Spinal cord (tissue), 10 donors: ENCODE data around the gene P2RX3. TPM values are rescaled to one million over a fixed set of nuclear protein-coding genes. Genes with fewer than 3 reads are reported as not detected.

Experiments used
- DNase-seq, 6 donors: peaks; one replicate each; pipeline versions ENCODE4 v3.0.0 to v3.0.0-alpha.2; 2013 to 2015; ENCODE audit warnings: low spot score in 6 of 6, low read depth in 4 of 6
- H3K27ac ChIP-seq: one replicate; pipeline ENCODE4 v1.5.1; 2013; ENCODE audit warnings: low read depth, low read length, control low read depth
- H3K27me3 ChIP-seq: one replicate; pipeline ENCODE4 v1.6.1; 2013; ENCODE audit warnings: low read length; ENCODE audit not compliant: control insufficient read depth, insufficient read depth
- H3K36me3 ChIP-seq: one replicate; pipeline ENCODE4 v1.6.1; 2013; ENCODE audit warnings: low read length; ENCODE audit not compliant: control insufficient read depth, insufficient read depth
- H3K4me1 ChIP-seq: one replicate; pipeline ENCODE4 v1.6.1; 2013; ENCODE audit warnings: low read length; ENCODE audit not compliant: control insufficient read depth, insufficient read depth
- H3K4me3 ChIP-seq: one replicate; pipeline ENCODE4 v1.5.1; 2013; ENCODE audit warnings: low read depth, low read length, control low read depth
- H3K9me3 ChIP-seq: one replicate; pipeline ENCODE4 v1.6.1; 2013; ENCODE audit warnings: low read length; ENCODE audit not compliant: control insufficient read depth, insufficient read depth
- WGBS: methylation state at CpG from one replicate; pipeline ENCODE4 v1.1.5; 2013; ENCODE audit warnings: missing lambda C conversion rate; ENCODE audit not compliant: insufficient coverage; 5-methylcytosine and 5-hydroxymethylcytosine counted together
- polyA plus RNA-seq, 2 donors: library from polyadenylated mRNA; unstranded; fragments of 120-200 nt; gene quantifications; one replicate each; pipeline ENCODE4 v1.2.1, GENCODE V29; 2013; ENCODE audit not compliant: insufficient read length in 2 of 2
- total RNA-seq, 2 donors: library from RNA; depleted of rRNA in 1 of 2; stranded (reverse); fragments of 120-200 nt in 1 of 2; fragments of >200 nt in 1 of 2; gene quantifications; one replicate each; pipeline versions ENCODE4 v1.2.3 to v1.2.4, GENCODE V29; 2013 to 2014
- donor health status: healthy.

P2RX3 gene
- total and polyA plus RNA-seq, 4 donors = 0.50 to 11.4 (median 2.8) TPM

GRCh38 chr11:57345555-57346211, 7.5 kb downstream of the P2RX3 start:
- WGBS = 21% methylated on average over 6 of the region's 11 CpGs
- H3K27ac ChIP-seq = no peak overlapping the region
- H3K9me3 ChIP-seq = no peaks in the 10 kb centered on the region
- no peak overlapping the region for H3K4me3 ChIP-seq
- peak in 3 of 6 donors; percentile 63 to 95 (median 90) for DNase-seq
- H3K36me3 ChIP-seq = no peaks in the 10 kb centered on the region
- H3K4me1 ChIP-seq = peaks cover 8% of the 10 kb centered on the region
- no peaks in the 10 kb centered on the region for H3K27me3 ChIP-seq

GRCh38 chr11:57347336-57347735, 9.2 kb downstream of the P2RX3 start:
- Histone ChIP-seq H3K27me3 (no peaks in the 10 kb centered on the region), H3K4me1 (peaks cover 8% of the 10 kb centered on the region), H3K4me3 (no peak overlapping the region), H3K27ac (no peak overlapping the region), H3K9me3 (no peaks in the 10 kb centered on the region), H3K36me3 (no peaks in the 10 kb centered on the region)
- 100% methylated on average over 4 of the region's 9 CpGs for WGBS
- DNase-seq = no peak

GRCh38 chr11:57348052-57348451, 9.9 kb downstream of the P2RX3 start:
- WGBS = 52% methylated on average over 5 of the region's 7 CpGs
- no peak overlapping the region for H3K27ac ChIP-seq

GRCh38 chr11:57348636-57349313, 10.6 kb downstream of the P2RX3 start:
- Histone ChIP-seq H3K27ac (no peak overlapping the region), H3K9me3 (no peaks in the 10 kb centered on the region)
- no peak for DNase-seq

More at GRCh38 chr11:57348052-57348451, 9.9 kb downstream of the P2RX3 start:
- Histone ChIP-seq H3K27me3 (no peaks in the 10 kb centered on the region), H3K4me3 (no peak overlapping the region), H3K9me3 (no peaks in the 10 kb centered on the region), H3K4me1 (peaks cover 11% of the 10 kb centered on the region), H3K36me3 (no peaks in the 10 kb centered on the region)
- DNase-seq = no peak

GRCh38 chr11:57349491-57350274, 11.5 kb downstream of the P2RX3 start:
- DNase-seq = peak in 2 of 6 donors; percentile 70 to 78
- Histone ChIP-seq H3K36me3 (no peaks in the 10 kb centered on the region), H3K4me1 (peaks cover 11% of the 10 kb centered on the region), H3K27me3 (no peaks in the 10 kb centered on the region), H3K4me3 (no peak overlapping the region), H3K27ac (no peak overlapping the region), H3K9me3 (no peaks in the 10 kb centered on the region)
- WGBS = 8% methylated on average over 27 of the region's 31 CpGs

More at GRCh38 chr11:57348636-57349313, 10.6 kb downstream of the P2RX3 start:
- Histone ChIP-seq H3K36me3 (no peaks in the 10 kb centered on the region), H3K4me1 (peaks cover 11% of the 10 kb centered on the region), H3K27me3 (no peaks in the 10 kb centered on the region), H3K4me3 (no peak overlapping the region)
- WGBS = 91% methylated on average over 12 of the region's 14 CpGs

- H3K9me3 ChIP-seq = no peaks in the 10 kb centered on the region
- no CpG with 5 or more reads among the region's 5 CpGs for WGBS
- DNase-seq = no peak
- H3K4me1 ChIP-seq = peaks cover 11% of the 10 kb centered on the region
- no peaks in the 10 kb centered on the region for H3K36me3 ChIP-seq
- H3K27me3 ChIP-seq = no peaks in the 10 kb centered on the region
- H3K4me3 ChIP-seq = no peak overlapping the region
- H3K27ac ChIP-seq = no peak overlapping the region
Observed at GRCh38 chr11:57353036-57353435, 14.9 kb downstream of the P2RX3 start.

GRCh38 chr11:57353446-57353845, 15.3 kb downstream of the P2RX3 start:
- H3K4me1 ChIP-seq = peaks cover 11% of the 10 kb centered on the region

GRCh38 chr11:57353852-57354251, 15.7 kb downstream of the P2RX3 start:
- 23% methylated on average over 2 of the region's 4 CpGs for WGBS
- no peak overlapping the region for H3K27ac ChIP-seq
- H3K36me3 ChIP-seq = no peaks in the 10 kb centered on the region
- peaks cover 12% of the 10 kb centered on the region for H3K4me1 ChIP-seq
- no peak for DNase-seq
- no peaks in the 10 kb centered on the region for H3K27me3 ChIP-seq
- no peaks in the 10 kb centered on the region for H3K9me3 ChIP-seq
- no peak overlapping the region for H3K4me3 ChIP-seq

More at GRCh38 chr11:57353446-57353845, 15.3 kb downstream of the P2RX3 start:
- Histone ChIP-seq H3K27ac (no peak overlapping the region), H3K9me3 (no peaks in the 10 kb centered on the region), H3K27me3 (no peaks in the 10 kb centered on the region), H3K36me3 (no peaks in the 10 kb centered on the region), H3K4me3 (no peak overlapping the region)
- WGBS = 17% methylated on average over 3 of the region's 4 CpGs
- peak in 2 of 6 donors; percentile 41 to 72 for DNase-seq

GRCh38 chr11:57354699-57355098, 16.5 kb downstream of the P2RX3 start:
- no peaks in the 10 kb centered on the region for H3K27me3 ChIP-seq
- DNase-seq = no peak
- no peak overlapping the region for H3K27ac ChIP-seq
- no peaks in the 10 kb centered on the region for H3K36me3 ChIP-seq
- no peak overlapping the region for H3K4me3 ChIP-seq
- H3K9me3 ChIP-seq = no peaks in the 10 kb centered on the region
- H3K4me1 ChIP-seq = peaks cover 17% of the 10 kb centered on the region
- 80% methylated on average over 6 of the region's 6 CpGs for WGBS
